Thyroid gland (tissue), 4 donors: ENCODE data around the gene TATDN2. TPM values are rescaled to one million over a fixed set of nuclear protein-coding genes. Genes with fewer than 3 reads are reported as not detected.
A peak's percentile ranks its signal among the peaks of the same experiment; 100 is the strongest.

ENCODE experiments used
- DNase-seq, 2 donors: peaks; one replicate each; pipeline ENCODE4 v3.0.0-alpha.2; 2019
- H3K27ac ChIP-seq, 3 donors: fragments of 200-600 bp; sonication (generic); 1 replicate in 2 of 3; 2 replicates in 1 of 3; pipeline ENCODE4 v1.5.1; 2016 to 2019; ENCODE audit warnings: mild to moderate bottlenecking in 1 of 3, moderate library complexity in 1 of 3
- H3K27me3 ChIP-seq: fragments of 200-600 bp; sonication (generic); one replicate; pipeline ENCODE4 v1.5.1; 2019
- H3K36me3 ChIP-seq, 2 donors: fragments of 200-600 bp; sonication (generic); one replicate each; pipeline ENCODE4 v1.5.1; 2016 to 2019
- H3K4me1 ChIP-seq, 2 donors: fragments of 200-600 bp; sonication (generic); one replicate each; pipeline ENCODE4 v1.5.1; 2017 to 2019
- H3K4me3 ChIP-seq, 3 donors: fragments of 200-600 bp; sonication (generic); replicated peaks in 1 of 3; 1 replicate in 2 of 3; 2 replicates in 1 of 3; pipeline ENCODE4 v1.5.1; 2016; ENCODE audit warnings: mild to moderate bottlenecking in 1 of 3
- H3K9me3 ChIP-seq: fragments of 200-600 bp; sonication (generic); one replicate; pipeline ENCODE4 v1.5.1; 2017
- POLR2A ChIP-seq, 2 donors: fragments of 450-650 bp; IDR thresholded peaks; one replicate each; pipeline ENCODE4 v1.6.1; 2017; ENCODE audit warnings: antibody characterized with exemption in 2 of 2, mild to moderate bottlenecking in 2 of 2, moderate library complexity in 1 of 2
- WGBS, 2 donors: methylation state at CpG; one replicate each; pipeline ENCODE4 v1.1.5; 2017; 5-methylcytosine and 5-hydroxymethylcytosine counted together
- intact Hi-C: fragments of 100-400 bp; cut with DNase I; formaldehyde crosslinking; loops from one replicate; pipeline ENCODE4 v1.15.1; 2023
- total RNA-seq, 4 donors: library from RNA; depleted of rRNA; stranded (reverse); fragments of >200 nt; gene quantifications; one replicate each; pipeline ENCODE4 v1.2.3, GENCODE V29; 2016
- TF ChIP-seq, protein P1 (sequence below), 6 experiments: fragments of 200-600 bp in 3 of 6; fragments of 450-650 bp in 3 of 6; sonication (generic) in 3 of 6; IDR thresholded peaks; one replicate each; pipeline ENCODE4 v1.5.1; 2016 to 2019; ENCODE audit warnings: antibody characterized with exemption in 6 of 6, mild to moderate bottlenecking in 2 of 6, inconsistent platforms in 1 of 6, moderate library complexity in 1 of 6

TATDN2 gene
- total RNA-seq, 4 donors from 2014 or later, result 21.4 to 37.1 (median 30.1) TPM

GRCh38 chr3:10238345-10239183 lies 9.7 kb upstream of the TATDN2 start:
- Histone ChIP-seq H3K4me3 (no peak overlapping the region), H3K36me3 (peaks cover 4 to 16% of the 10 kb centered on the region in 2 donors), H3K27me3 (no peaks in the 10 kb centered on the region), H3K4me1 (no peaks in the 10 kb centered on the region), H3K9me3 (no peaks in the 10 kb centered on the region), H3K27ac (no peak overlapping the region)
- intact Hi-C loops, result no loop called here
- 86 to 88% methylated on average over 15 of the region's 15 CpGs for WGBS, 2 donors
- TF ChIP-seq POLR2A (IDR thresholded peaks at IDR 0.05), result no peak
- TF ChIP-seq, protein P1, sequence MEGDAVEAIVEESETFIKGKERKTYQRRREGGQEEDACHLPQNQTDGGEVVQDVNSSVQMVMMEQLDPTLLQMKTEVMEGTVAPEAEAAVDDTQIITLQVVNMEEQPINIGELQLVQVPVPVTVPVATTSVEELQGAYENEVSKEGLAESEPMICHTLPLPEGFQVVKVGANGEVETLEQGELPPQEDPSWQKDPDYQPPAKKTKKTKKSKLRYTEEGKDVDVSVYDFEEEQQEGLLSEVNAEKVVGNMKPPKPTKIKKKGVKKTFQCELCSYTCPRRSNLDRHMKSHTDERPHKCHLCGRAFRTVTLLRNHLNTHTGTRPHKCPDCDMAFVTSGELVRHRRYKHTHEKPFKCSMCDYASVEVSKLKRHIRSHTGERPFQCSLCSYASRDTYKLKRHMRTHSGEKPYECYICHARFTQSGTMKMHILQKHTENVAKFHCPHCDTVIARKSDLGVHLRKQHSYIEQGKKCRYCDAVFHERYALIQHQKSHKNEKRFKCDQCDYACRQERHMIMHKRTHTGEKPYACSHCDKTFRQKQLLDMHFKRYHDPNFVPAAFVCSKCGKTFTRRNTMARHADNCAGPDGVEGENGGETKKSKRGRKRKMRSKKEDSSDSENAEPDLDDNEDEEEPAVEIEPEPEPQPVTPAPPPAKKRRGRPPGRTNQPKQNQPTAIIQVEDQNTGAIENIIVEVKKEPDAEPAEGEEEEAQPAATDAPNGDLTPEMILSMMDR (IDR thresholded peaks at IDR 0.05), result no peak
- no peak for DNase-seq

- H3K9me3 ChIP-seq, result no peaks in the 10 kb centered on the region
- H3K4me3 ChIP-seq, result no peak overlapping the region
- intact Hi-C loops, result no loop called here
- WGBS, 2 donors, result 78 to 79% methylated on average over 5 to 6 of the region's 6 CpGs
- H3K27me3 ChIP-seq, result no peaks in the 10 kb centered on the region
- TF ChIP-seq, protein P1 (IDR thresholded peaks at IDR 0.05), result no peak
- peaks cover 0 to 3% of the 10 kb centered on the region in 2 donors for H3K36me3 ChIP-seq
- no peaks in the 10 kb centered on the region for H3K4me1 ChIP-seq
- no peak for DNase-seq
- no peak overlapping the region for H3K27ac ChIP-seq
These were observed 7.5 kb upstream of the TATDN2 start for GRCh38 chr3:10240799-10241198.

DNA sequence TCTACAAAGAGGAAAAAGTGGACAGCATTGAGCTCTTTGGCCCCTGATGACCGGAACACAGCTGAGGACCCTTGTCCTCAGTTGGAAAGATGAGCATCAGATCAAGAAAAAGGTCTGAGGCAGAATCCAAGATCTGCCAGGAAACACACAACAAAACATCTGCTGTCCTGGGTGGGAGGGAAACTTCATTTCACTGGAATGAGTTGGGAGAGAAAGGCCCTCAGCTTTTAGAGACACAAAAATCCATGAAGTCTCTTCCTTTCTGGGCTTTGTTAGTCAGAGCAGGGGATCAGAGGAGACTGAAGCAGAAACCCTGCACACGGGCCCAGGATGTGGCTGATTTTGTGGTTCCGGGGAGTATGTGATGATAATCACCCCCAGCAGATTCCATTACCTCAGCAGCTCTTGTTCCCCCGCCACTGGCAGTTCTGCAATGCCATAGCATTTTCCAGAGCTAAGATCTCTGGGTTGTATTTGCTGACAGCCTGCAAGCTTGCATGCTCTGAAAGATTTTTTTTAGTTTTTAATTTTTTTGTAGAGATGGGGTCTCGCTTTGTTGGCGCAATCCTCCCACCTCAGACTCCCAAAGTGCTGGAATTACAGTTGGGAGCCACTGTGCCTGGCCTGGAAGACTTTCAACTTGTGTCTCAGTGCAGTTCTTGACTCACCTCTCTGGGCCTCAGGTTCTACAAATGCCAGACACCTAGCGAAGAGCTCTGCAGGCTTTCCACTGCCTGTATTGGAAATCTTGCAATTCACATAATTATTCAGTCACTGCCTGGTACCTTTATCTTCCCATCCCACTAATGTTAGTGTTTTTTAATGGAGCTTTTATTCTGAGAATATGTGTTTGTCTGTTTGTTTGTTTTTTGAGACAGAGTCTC lies 5.8 kb upstream of the TATDN2 start:
- Histone ChIP-seq H3K27ac (no peak overlapping the region), H3K36me3 (peaks cover 0 to 3% of the 10 kb centered on the region in 2 donors), H3K9me3 (no peaks in the 10 kb centered on the region), H3K27me3 (no peaks in the 10 kb centered on the region), H3K4me1 (no peaks in the 10 kb centered on the region), H3K4me3 (no peak overlapping the region)
- WGBS, 2 donors, result 79 to 89% methylated on average over 7 of the region's 7 CpGs
- TF ChIP-seq, protein P1 (IDR thresholded peaks at IDR 0.05), result no peak
- TF ChIP-seq POLR2A (IDR thresholded peaks at IDR 0.05), result no peak
- intact Hi-C loops, result no loop called here
- peak in 1 of 2 donors; percentile 9 for DNase-seq

- WGBS, 2 donors, result 62 to 100% methylated on average over 2 to 3 of the region's 3 CpGs
- no peaks in the 10 kb centered on the region for H3K27me3 ChIP-seq
- no peak overlapping the region for H3K27ac ChIP-seq
- H3K4me3 ChIP-seq, result no peak overlapping the region
- intact Hi-C loops, result no loop called here
- H3K9me3 ChIP-seq, result no peaks in the 10 kb centered on the region
- no peak for DNase-seq
- H3K4me1 ChIP-seq, result no peaks in the 10 kb centered on the region
- H3K36me3 ChIP-seq, result peaks cover 0 to 3% of the 10 kb centered on the region in 2 donors
- TF ChIP-seq POLR2A (IDR thresholded peaks at IDR 0.05), result no peak
- TF ChIP-seq, protein P1 (IDR thresholded peaks at IDR 0.05), result no peak
These were observed 4.2 kb upstream of the TATDN2 start for GRCh38 chr3:10244009-10244408.
